GM18868 (cell line): ENCODE results near the gene NTF4.
"Not testable (repeated sequence)": the region's sequence is repeated elsewhere in the genome, so short reads cannot be mapped to it uniquely, and the experiment has no call there.

Experiments used
- ATAC-seq: cut with Tn5 transposase; IDR thresholded peaks from one replicate; pipeline ENCODE4 v1.9.1; 2021; ENCODE audit warnings: mild to moderate bottlenecking, moderate library complexity; ENCODE audit not compliant: unreplicated experiment

Gene NTF4

GRCh38 chr19:49091391-49092038 lies 26.9 kb upstream of the NTF4 start:
- no peak for ATAC-seq

GRCh38 chr19:49086296-49086695 lies 21.7 kb upstream of the NTF4 start:
- no peak for ATAC-seq

DNA sequence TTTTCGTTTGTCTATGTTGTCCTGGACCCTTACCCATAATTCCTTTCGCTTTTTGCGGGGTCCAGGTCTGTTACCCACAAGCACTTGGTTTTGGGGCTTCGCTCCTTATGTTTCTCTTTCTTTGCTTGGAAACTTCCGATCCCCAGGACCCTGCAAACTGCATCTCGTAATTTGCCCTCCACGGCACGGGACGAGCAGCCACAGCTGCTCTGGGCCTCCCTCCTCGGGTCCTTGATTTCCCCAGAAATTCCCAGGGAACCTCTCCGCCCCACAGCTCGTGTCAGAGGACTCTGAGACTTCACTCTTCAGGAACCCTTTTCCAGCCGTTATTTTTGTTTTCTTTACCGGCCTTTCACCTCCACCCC lies 21.2 kb upstream of the NTF4 start:
- no peak for ATAC-seq

- peak; percentile 92 for ATAC-seq
These were observed 20.6 kb upstream of the NTF4 start, which contains the start of gene SNRNP70 for GRCh38 chr19:49085020-49085867. Gene SNRNP70 (plus strand): TSS chr19:49085451. CDS start chr19:49086415, 964 bp downstream.

- ATAC-seq = no peak
These were observed 19.8 kb upstream of the NTF4 start for GRCh38 chr19:49084206-49085019.

GRCh38 chr19:49081273-49081672 lies 16.7 kb upstream of the NTF4 start:
- ATAC-seq = no peak

- no peak for ATAC-seq
These were observed 15.8 kb upstream of the NTF4 start for GRCh38 chr19:49080392-49080791.

DNA sequence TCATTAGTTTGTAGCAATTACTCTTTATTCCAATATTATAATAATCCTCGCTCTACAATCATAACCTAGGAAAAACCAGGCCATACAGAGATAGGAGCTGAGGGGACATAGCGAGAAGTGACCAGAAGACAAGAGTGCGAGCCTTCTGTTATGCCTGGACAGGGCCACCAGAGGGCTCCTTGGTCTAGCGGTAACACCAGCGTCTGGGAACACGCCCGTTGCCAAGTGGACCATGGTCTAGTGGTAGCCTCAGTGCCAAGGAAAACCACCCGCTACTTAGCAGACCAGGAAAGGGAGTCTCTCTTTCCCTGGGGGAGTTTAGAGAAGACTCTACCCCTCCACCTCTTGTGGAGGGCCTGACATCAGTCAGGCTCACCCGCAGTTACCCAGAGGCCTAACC lies 10.3 kb upstream of the NTF4 start:
- ATAC-seq = not testable (repeated sequence)

GRCh38 chr19:49073514-49074378 lies 9.1 kb upstream of the NTF4 start:
- ATAC-seq = no peak

DNA sequence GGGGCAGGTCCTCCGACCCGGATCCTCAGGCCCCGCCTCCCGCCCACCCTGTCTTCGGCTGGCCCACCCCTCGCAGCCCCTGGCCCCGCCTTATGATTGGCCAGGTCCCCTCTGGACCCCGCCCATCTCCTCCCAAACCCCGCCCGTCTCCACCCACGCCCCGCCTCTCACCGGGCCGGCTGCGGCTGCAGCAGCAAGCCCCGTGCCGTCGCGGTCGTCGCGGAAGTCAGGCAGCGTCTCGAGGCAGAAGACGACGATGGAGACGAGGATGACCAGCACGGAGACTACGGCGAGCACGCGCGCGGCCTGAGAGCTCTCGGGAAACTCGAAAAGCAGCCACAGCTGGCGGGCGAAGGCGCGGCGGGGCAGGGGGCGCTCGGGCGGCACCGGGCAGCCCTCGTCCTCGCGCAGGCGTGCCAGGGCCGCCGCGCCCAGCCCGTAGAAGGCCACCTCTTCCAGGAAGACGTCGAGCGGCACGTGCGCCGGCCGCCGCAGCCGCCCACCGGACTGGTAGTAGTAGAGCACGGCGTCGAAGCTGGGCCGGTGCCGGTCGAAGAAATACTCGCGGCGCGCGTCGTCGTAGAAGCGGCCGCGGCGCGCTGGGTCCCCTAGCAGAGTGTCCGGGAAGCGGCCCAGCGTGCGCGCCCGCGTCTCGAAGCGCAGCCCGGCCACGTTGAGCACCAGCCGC lies 7.4 kb upstream of the NTF4 start:
- ATAC-seq = no peak

DNA sequence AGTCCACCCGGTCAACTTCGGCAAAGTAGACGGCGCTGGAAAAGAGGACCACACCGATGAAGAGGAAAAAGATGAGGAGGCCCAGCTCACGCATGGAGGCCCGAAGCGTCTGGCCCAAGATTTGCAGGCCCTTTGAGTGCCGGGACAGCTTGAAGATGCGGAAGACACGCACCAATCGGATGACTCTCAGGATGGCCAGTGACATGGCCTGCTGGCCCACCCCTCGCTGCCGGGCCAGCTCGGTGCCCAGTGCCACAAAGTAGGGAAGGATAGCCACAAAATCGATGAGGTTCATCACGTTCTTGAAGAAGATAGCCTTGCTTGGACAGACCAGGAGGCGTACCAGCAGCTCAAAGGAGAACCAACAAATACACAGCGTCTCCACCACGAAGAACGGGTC lies 5.8 kb upstream of the NTF4 start:
- no peak for ATAC-seq

DNA sequence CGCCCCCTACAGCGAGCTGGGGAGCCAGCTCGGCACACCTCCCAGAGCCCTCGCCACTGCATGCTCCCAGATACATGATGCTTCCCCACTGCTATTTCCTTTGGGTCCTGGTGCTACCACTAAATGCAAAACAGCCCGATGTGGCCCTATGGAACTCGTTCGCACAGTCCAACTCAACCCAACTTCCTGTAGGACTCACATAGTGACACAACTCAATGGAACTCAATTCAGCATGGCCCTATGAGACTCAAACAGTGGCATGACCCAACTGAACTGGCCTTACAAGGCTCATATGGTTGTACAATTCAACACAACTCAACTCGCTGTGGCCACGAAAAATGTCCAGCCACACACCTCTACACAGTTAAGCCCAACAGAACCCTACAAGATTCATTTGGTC lies 4.4 kb upstream of the NTF4 start:
- ATAC-seq = no peak

GRCh38 chr19:49067554-49067953 lies 2.9 kb upstream of the NTF4 start:
- ATAC-seq = no peak

DNA sequence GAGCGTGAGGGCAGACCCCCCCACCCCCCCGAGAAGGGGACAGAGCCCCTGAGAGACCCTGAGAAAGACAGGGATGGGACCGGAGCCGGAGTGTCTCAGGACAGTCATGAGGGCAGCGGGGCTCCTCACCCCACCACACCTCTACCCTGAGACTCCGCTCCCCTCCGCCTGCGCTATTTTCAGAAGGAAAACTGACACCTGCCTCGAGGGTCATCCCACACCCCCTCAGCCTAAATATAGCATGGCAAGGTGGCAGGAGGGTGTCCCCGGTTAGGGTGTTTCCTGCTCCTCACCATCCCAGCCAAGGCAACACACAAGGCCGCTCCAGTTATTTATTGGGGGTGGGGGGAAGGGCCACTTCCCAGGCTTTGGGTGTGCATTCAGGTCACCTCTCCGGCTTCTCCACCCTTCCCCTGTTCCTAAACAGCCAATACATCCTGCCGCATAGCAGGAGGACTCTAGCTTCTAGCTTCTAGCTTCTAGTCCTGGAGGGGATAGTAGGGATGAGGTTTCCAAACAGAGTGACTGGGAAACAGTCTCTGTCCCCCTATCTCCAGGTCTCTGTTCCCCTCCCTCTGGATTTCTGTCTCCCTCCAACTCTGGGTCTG lies 1.4 kb upstream of the NTF4 start:
- no peak for ATAC-seq

DNA sequence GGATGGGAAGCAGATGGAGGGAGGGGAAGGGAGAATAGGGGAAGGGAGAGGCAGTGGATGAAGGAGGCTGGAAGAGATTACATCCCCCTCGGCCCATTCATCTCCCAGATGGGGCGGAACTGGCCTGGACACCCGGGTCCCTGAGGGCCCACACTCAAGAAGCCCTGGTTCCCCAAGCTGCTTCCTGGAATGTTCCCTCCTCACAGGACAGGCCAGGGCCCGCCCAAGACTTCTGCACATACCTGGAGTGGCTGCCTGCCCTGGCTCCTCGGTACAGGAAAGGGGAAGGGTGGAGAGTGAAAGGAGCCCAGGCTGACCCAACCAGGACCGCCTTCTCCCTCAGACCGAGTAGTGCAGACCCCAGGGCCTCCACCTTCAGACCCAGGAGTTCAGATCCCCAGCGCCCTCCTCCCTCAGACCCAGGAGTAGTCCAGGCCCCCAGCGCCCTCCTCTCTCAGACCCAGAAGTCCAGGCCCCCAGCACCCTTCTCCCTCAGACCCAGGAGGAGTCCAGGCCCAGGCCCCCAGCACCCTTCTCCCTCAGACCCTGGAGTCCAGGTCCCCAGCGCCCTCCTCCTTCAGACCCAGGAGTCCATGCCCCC lies 489 bp downstream of the NTF4 start:
- ATAC-seq = no peak

DNA sequence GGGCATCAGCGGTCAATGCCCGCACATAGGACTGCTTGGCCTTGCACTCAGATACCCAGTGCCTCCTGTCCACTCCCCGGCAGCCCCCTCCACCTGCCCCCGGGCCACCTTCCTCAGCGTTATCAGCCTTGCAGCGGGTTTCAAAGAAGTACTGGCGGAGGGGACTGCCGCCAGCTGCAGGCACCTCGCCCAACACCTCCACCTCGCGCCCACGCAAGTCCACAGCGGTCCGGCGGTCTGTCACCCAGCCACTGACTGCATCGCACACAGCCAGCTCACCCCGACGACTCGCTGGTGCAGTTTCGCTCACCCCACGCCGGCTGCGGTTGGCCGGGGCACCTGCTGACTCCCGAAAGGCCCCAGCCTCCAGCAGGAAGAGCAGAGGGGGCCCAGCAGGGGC lies 3.2 kb downstream of the NTF4 start:
- no peak for ATAC-seq

DNA sequence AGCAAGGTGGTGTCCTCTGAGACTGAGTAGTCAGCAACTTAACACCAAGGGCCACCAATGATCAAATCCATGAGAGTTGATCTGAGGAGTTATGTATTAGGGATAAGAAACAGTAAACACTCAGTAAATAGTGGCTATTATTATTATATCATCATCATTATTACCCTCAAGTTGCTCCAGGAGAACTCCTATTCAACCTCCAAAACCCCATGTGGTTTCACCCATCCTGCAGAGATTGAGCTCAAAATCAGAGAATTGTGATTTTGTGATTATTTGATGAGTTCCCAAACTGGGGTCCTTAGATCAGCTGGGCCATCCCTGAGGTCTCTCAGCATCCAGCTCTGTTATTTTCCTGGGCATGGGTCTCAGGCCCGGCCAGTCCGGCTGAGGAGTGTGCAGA lies 3.6 kb downstream of the NTF4 start:
- ATAC-seq = no peak

DNA sequence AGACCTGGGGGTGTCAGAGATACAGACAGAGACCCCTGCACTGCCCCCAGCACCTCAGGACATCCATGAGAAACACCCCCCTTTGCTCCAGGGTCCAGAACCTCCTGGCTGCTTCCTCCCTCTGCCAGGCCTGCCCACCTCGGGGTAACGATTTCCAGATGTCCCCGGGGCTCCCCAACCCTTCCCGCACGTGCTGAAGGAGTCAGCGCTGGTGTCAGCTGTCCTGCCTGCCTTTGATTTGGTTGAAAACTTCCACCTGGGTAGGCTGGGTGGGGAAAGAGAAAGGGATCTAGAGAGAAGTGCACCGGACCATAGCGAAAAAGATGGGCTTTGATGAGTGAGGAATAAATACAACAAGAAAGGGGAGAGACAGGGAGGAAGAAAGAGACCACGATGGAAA lies 5.6 kb downstream of the NTF4 start:
- no peak for ATAC-seq

- no peak for ATAC-seq
These were observed 6.1 kb downstream of the NTF4 start for GRCh38 chr19:49058562-49058961.
